ENCODE data around the gene ULK3. TPM values are rescaled to one million over a fixed set of nuclear protein-coding genes. Genes with fewer than 3 reads are reported as not detected.

The ULK3 gene
- total RNA-seq, 1 experiment from 2014 or later: 48.4 TPM

DNA sequence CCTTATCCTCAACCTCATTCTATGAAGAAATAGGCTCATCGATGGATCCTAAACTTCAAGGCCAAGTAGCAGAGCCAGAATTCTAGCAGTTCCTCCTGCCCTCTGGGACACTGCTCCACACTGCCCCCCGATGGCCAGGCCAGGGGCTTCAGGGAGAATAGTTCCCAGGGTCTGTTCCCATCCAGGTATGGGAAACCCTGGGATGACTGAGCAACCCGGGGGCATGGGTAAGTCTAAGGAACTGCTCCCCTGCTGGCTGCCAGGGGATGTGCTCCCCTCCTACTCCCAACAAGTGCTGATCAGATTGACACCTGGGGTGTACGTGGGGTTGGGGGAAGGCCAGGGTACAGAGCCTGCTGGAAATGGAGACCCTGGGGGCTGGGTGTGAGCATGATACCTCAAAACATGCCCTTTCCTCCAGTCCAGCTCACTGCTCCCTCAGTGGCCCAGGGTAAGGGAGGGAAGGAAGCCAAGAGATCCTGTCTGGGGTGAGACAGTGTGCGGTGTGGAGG lies 7.6 kb downstream of the ULK3 start:
- peak; percentile 69 for DNase-seq (ENCODE audit: low read depth, low spot score)
- POLR2A ChIA-PET: no interaction called here
- CTCF ChIA-PET: interaction anchor here (0.7 to 1.5 kb wide), 4 partner anchors 10 to 121 kb away, joined by 3 to 5 read pairs (median 3); partner anchors contain the start of gene RPP25

More for the DNA sequence above, 7.6 kb downstream of the ULK3 start:
- H3K4me1 ChIP-seq (ENCODE audit: control insufficient read depth in 1 of 2, insufficient read depth in 2 of 2, low read length in 2 of 2): peaks cover 0 to 9% of the 10 kb centered on the region in 2 experiments; a peak in 2 of 4 replicates
- H3K36me3 ChIP-seq (ENCODE audit: control insufficient read depth in 1 of 2, insufficient read depth in 2 of 2, low read length in 2 of 2): peaks cover 2% of the 10 kb centered on the region in 2 experiments; a peak in 1 of 4 replicates
- RAD21 ChIA-PET (ENCODE audit: low non-redundant PET in 1 of 2, low total read pairs in 2 of 2, uncharacterized antibody in 2 of 2, unreplicated experiment in 2 of 2): no interaction called here
- no TSS peak for BruUV-seq (replicated peaks)
- H3K9me3 ChIP-seq (ENCODE audit: control insufficient read depth in 1 of 2, insufficient read depth in 1 of 2, low read depth in 1 of 2, low read length in 2 of 2): no peaks in the 10 kb centered on the region
- no peaks in the 10 kb centered on the region for H3K79me2 ChIP-seq (ENCODE audit: insufficient read depth, low read length)
- peak; percentile 97 for ATAC-seq
- TF ChIP-seq, protein P1, sequence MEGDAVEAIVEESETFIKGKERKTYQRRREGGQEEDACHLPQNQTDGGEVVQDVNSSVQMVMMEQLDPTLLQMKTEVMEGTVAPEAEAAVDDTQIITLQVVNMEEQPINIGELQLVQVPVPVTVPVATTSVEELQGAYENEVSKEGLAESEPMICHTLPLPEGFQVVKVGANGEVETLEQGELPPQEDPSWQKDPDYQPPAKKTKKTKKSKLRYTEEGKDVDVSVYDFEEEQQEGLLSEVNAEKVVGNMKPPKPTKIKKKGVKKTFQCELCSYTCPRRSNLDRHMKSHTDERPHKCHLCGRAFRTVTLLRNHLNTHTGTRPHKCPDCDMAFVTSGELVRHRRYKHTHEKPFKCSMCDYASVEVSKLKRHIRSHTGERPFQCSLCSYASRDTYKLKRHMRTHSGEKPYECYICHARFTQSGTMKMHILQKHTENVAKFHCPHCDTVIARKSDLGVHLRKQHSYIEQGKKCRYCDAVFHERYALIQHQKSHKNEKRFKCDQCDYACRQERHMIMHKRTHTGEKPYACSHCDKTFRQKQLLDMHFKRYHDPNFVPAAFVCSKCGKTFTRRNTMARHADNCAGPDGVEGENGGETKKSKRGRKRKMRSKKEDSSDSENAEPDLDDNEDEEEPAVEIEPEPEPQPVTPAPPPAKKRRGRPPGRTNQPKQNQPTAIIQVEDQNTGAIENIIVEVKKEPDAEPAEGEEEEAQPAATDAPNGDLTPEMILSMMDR (IDR thresholded peaks at IDR 0.05 in 2 of 3, conservative IDR thresholded peaks at IDR 0.05 in 1 of 3; ENCODE audit: borderline replicate concordance in 1 of 3, insufficient read depth in 1 of 3, low read depth in 2 of 3, low read length in 2 of 3): peak; percentile 93 to 98 (median 96)
- TF ChIP-seq CBX3 (IDR thresholded peaks at IDR 0.05; ENCODE audit: low read depth): no peak
- TF ChIP-seq ELF1 (IDR thresholded peaks at IDR 0.05; ENCODE audit: borderline replicate concordance, low read depth): no peak
- TF ChIP-seq RAD21 (IDR thresholded peaks at IDR 0.05; ENCODE audit: low read depth): peak; percentile 78
- no peak for TF ChIP-seq SRF (IDR thresholded peaks at IDR 0.05; ENCODE audit: low read depth)
- no peak for TF ChIP-seq ZNF274 (IDR thresholded peaks at IDR 0.05; ENCODE audit: low read depth, low read length)
- no peaks in the 10 kb centered on the region for H4K20me1 ChIP-seq (ENCODE audit: insufficient read depth)
- no peaks in the 10 kb centered on the region for H3K9me2 ChIP-seq (ENCODE audit: insufficient read depth)
- no peaks in the 10 kb centered on the region for H3K27me3 ChIP-seq (ENCODE audit: insufficient read depth, low read length)
- no peak overlapping the region for H3K9ac ChIP-seq (ENCODE audit: low read length)
- H3K4me2 ChIP-seq (ENCODE audit: low read length): no peak overlapping the region
- H3K27ac ChIP-seq (ENCODE audit: low read depth, low read length): no peak overlapping the region; the same call in 1 of the 2 replicates
- intact Hi-C loops (cut with micrococcal nuclease): loop anchor here (1.0 kb wide), 1 partner anchor 64 kb away; no protein-coding TSS in a partner anchor
- no peak overlapping the region for H3K4me3 ChIP-seq (replicated peaks in 1 of 2; ENCODE audit: low read depth in 1 of 2, low read length in 2 of 2)
- no peak overlapping the region for H2AFZ ChIP-seq (ENCODE audit: low read depth, low read length, poor library complexity, severe bottlenecking)
